Measurements from ENCODE around the gene COL8A2. TPM values are rescaled to one million over a fixed set of nuclear protein-coding genes. Genes with fewer than 3 reads are reported as not detected.

COL8A2 gene
- polyA plus RNA-seq, 3 donors, result 0.90 to 3.0 (median 1.6) TPM

DNA sequence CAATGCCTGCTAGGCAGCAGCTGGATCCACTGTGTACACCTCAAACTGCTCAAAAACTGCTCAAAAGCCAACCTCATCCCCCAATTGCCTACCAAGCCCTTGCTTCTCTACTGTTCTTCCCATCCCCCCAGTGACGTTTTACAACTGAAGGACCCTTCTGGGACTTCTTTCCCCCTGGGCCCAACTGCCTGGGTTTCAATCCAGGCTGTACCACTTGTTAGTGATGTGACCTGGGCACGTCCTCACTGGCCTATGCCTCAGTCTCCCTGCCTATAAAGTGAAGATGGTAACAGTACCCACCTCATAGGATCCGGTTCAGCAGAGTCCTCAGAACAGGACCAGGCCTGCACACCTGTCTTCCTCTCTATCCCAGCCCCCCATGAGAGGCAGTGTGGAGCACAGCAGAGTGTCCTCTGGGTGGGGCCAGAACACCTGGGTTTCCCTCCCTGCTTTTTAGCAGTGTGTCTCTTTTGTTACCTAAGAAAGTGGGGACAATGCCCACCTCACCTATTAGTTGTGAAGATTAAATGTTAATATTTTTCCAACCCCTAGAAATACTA is 43.0 kb downstream of the COL8A2 start:
- H3K27ac ChIP-seq (ENCODE audit: low read depth in 1 of 2, low read length in 2 of 2), result no peak overlapping the region
- H3K9me3 ChIP-seq (replicated peaks in 1 of 2; ENCODE audit: control insufficient read depth in 1 of 2, insufficient read depth in 1 of 2, low read length in 2 of 2), result no peaks in the 10 kb centered on the region
- H3K36me3 Mint-ChIP-seq, result no peaks in the 10 kb centered on the region
- H3K27me3 Mint-ChIP-seq (ENCODE audit: low read depth in 3 of 3), result peaks cover 19 to 28% (median 27%) of the 10 kb centered on the region in 3 donors
- no peaks in the 10 kb centered on the region for H4K20me1 ChIP-seq (ENCODE audit: insufficient read depth, low read length)
- no peaks in the 10 kb centered on the region for H3K36me3 ChIP-seq (replicated peaks in 1 of 2; ENCODE audit: control insufficient read depth in 1 of 2, insufficient read depth in 2 of 2, low read length in 2 of 2)
- H3K27me3 ChIP-seq (ENCODE audit: control insufficient read depth in 2 of 2, insufficient read depth in 2 of 2, low read length in 2 of 2), result peaks cover 0 to 21% of the 10 kb centered on the region in 2 donors
- no peak overlapping the region for H3K4me3 ChIP-seq (replicated peaks in 1 of 3; ENCODE audit: low read depth in 2 of 3, low read length in 3 of 3)
- H3K4me2 ChIP-seq (replicated peaks; ENCODE audit: extremely low read depth, low read length, poor library complexity, severe bottlenecking), result no peak overlapping the region
- peaks cover 0 to 6% (median 0%) of the 10 kb centered on the region in 7 donors for H3K9me3 Mint-ChIP-seq
- no peaks in the 10 kb centered on the region for H3K79me2 ChIP-seq (ENCODE audit: insufficient read depth, low read length)
- intact Hi-C loops (cut with micrococcal nuclease), result no loop called here
- no peak overlapping the region for H3K4me3 Mint-ChIP-seq
- peak overlapping the region in 1 of 7 donors; percentile 79 for H3K27ac Mint-ChIP-seq
- WGBS (ENCODE audit: insufficient coverage), result 84% methylated on average over 3 of the region's 3 CpGs
- H3K4me1 ChIP-seq (ENCODE audit: control insufficient read depth in 1 of 2, insufficient read depth in 2 of 2, low read length in 2 of 2), result peaks cover 11 to 14% of the 10 kb centered on the region in 2 donors
- DNase-seq, result no peak
- H3K9ac ChIP-seq (ENCODE audit: insufficient read depth, low read length, poor library complexity, severe bottlenecking), result no peak overlapping the region
- peaks cover 12% of the 10 kb centered on the region for H3K4me1 Mint-ChIP-seq
- no peak overlapping the region for H2AFZ ChIP-seq (ENCODE audit: insufficient read depth, low read depth, low read length, poor library complexity, severe bottlenecking)
- TF ChIP-seq, protein P1, sequence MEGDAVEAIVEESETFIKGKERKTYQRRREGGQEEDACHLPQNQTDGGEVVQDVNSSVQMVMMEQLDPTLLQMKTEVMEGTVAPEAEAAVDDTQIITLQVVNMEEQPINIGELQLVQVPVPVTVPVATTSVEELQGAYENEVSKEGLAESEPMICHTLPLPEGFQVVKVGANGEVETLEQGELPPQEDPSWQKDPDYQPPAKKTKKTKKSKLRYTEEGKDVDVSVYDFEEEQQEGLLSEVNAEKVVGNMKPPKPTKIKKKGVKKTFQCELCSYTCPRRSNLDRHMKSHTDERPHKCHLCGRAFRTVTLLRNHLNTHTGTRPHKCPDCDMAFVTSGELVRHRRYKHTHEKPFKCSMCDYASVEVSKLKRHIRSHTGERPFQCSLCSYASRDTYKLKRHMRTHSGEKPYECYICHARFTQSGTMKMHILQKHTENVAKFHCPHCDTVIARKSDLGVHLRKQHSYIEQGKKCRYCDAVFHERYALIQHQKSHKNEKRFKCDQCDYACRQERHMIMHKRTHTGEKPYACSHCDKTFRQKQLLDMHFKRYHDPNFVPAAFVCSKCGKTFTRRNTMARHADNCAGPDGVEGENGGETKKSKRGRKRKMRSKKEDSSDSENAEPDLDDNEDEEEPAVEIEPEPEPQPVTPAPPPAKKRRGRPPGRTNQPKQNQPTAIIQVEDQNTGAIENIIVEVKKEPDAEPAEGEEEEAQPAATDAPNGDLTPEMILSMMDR (IDR thresholded peaks at IDR 0.05), result no peak

DNA sequence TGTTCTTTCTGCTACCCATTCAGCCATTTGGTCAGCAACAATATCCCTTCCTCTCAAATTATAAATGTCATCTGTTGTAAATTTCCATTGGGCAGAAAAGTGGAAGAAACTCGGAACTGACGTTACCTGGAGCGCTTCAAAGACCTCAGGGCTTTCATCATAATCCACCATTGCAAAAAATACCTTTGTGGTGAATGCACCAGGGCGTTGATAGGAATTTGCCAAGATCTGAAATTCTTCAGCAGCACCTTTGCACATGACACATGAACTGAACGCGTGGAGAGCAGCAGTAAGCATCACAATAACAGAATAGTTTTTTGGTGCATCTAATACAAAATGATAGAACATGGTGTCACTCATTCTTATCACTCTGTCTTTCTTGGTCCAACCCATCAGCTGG is 44.2 kb downstream of the COL8A2 start:
- H3K4me1 ChIP-seq (ENCODE audit: control insufficient read depth in 1 of 2, insufficient read depth in 2 of 2, low read length in 2 of 2), result peaks cover 14 to 17% of the 10 kb centered on the region in 2 donors
- peaks cover 14% of the 10 kb centered on the region for H3K4me1 Mint-ChIP-seq
- peaks cover 19 to 28% (median 27%) of the 10 kb centered on the region in 3 donors for H3K27me3 Mint-ChIP-seq (ENCODE audit: low read depth in 3 of 3)
- no peak overlapping the region for H3K4me2 ChIP-seq (replicated peaks; ENCODE audit: extremely low read depth, low read length, poor library complexity, severe bottlenecking)
- intact Hi-C loops (cut with micrococcal nuclease), result no loop called here
- H2AFZ ChIP-seq (ENCODE audit: insufficient read depth, low read depth, low read length, poor library complexity, severe bottlenecking), result no peak overlapping the region
- no peaks in the 10 kb centered on the region for H3K79me2 ChIP-seq (ENCODE audit: insufficient read depth, low read length)
- H3K4me3 Mint-ChIP-seq, result no peak overlapping the region
- H3K36me3 ChIP-seq (replicated peaks in 1 of 2; ENCODE audit: control insufficient read depth in 1 of 2, insufficient read depth in 2 of 2, low read length in 2 of 2), result no peaks in the 10 kb centered on the region
- H3K9me3 ChIP-seq (replicated peaks in 1 of 2; ENCODE audit: control insufficient read depth in 1 of 2, insufficient read depth in 1 of 2, low read length in 2 of 2), result no peaks in the 10 kb centered on the region
- peaks cover 0 to 6% (median 0%) of the 10 kb centered on the region in 7 donors for H3K9me3 Mint-ChIP-seq
- no peak overlapping the region for H3K4me3 ChIP-seq (replicated peaks in 1 of 3; ENCODE audit: low read depth in 2 of 3, low read length in 3 of 3)
- peaks cover 0 to 21% of the 10 kb centered on the region in 2 donors for H3K27me3 ChIP-seq (ENCODE audit: control insufficient read depth in 2 of 2, insufficient read depth in 2 of 2, low read length in 2 of 2)
- no peak overlapping the region for H3K9ac ChIP-seq (ENCODE audit: insufficient read depth, low read length, poor library complexity, severe bottlenecking)
- no peak overlapping the region for H3K27ac ChIP-seq (ENCODE audit: low read depth in 1 of 2, low read length in 2 of 2)
- no peaks in the 10 kb centered on the region for H3K36me3 Mint-ChIP-seq
- WGBS (ENCODE audit: insufficient coverage), result 72% methylated on average over 3 of the region's 6 CpGs
- DNase-seq, result no peak
- TF ChIP-seq, protein P1 (IDR thresholded peaks at IDR 0.05), result no peak
- peak overlapping the region in 1 of 7 donors; percentile 78 for H3K27ac Mint-ChIP-seq
- no peaks in the 10 kb centered on the region for H4K20me1 ChIP-seq (ENCODE audit: insufficient read depth, low read length)

Measured in CD14-positive monocyte (primary cell).